H9 (cell line): Measurements from ENCODE around the gene TCF20. TPM values are rescaled to one million over a fixed set of nuclear protein-coding genes. Genes with fewer than 3 reads are reported as not detected.

Experiments
- DNase-seq: peaks from one replicate; pipeline ENCODE4 v3.0.0-alpha.2; 2017
- H2AFZ ChIP-seq: one replicate; pipeline ENCODE4 v1.6.1; 2013; ENCODE audit warnings: mild to moderate bottlenecking, low read length, control low read depth, moderate library complexity
- H2AK5ac ChIP-seq: 2 replicates; pipeline ENCODE4 v1.6.1; 2013; ENCODE audit warnings: low read length, control low read depth, mixed read lengths; ENCODE audit not compliant: insufficient read length
- H2BK120ac ChIP-seq: one replicate; pipeline ENCODE4 v1.6.1; 2013; ENCODE audit warnings: low read depth, mild to moderate bottlenecking, low read length, control low read depth, inconsistent platforms; ENCODE audit not compliant: poor library complexity, severe bottlenecking
- H2BK12ac ChIP-seq: 2 replicates; pipeline ENCODE4 v1.6.1; 2013; ENCODE audit warnings: low read length, control low read depth, mixed read lengths, low read depth; ENCODE audit not compliant: insufficient read length
- H2BK15ac ChIP-seq: 2 replicates; pipeline ENCODE4 v1.6.1; 2013; ENCODE audit warnings: low read depth, low read length, control low read depth
- H2BK20ac ChIP-seq: one replicate; pipeline ENCODE4 v1.6.1; 2013; ENCODE audit warnings: low read depth, mild to moderate bottlenecking, low read length, control low read depth, inconsistent platforms; ENCODE audit not compliant: poor library complexity, severe bottlenecking
- H2BK5ac ChIP-seq: 2 replicates; pipeline ENCODE4 v1.6.1; 2013; ENCODE audit warnings: low read length, control low read depth, mixed read lengths; ENCODE audit not compliant: insufficient read length
- H3K14ac ChIP-seq: 2 replicates; pipeline ENCODE4 v1.6.1; 2013; ENCODE audit warnings: low read length, control low read depth; ENCODE audit not compliant: insufficient read depth
- H3K18ac ChIP-seq: 2 replicates; pipeline ENCODE4 v1.6.1; 2013; ENCODE audit warnings: low read depth, mild to moderate bottlenecking, mixed read lengths, low read length, control low read depth; ENCODE audit not compliant: insufficient read length
- H3K23ac ChIP-seq: 2 replicates; pipeline ENCODE4 v1.6.1; 2013; ENCODE audit warnings: low read length, control low read depth, mixed read lengths, low read depth; ENCODE audit not compliant: insufficient read length
- H3K23me2 ChIP-seq: 2 replicates; pipeline ENCODE4 v1.6.1; 2013; ENCODE audit warnings: low read depth, mild to moderate bottlenecking, mixed read lengths, low read length, control low read depth; ENCODE audit not compliant: insufficient read length, poor library complexity, severe bottlenecking
- H3K27ac ChIP-seq: 2 replicates; pipeline ENCODE4 v1.5.1; 2013; ENCODE audit warnings: low read length, control low read depth, mixed read lengths, low read depth; ENCODE audit not compliant: insufficient read length
- H3K27me3 ChIP-seq: 2 replicates; pipeline ENCODE4 v1.6.1; 2013; ENCODE audit warnings: low read length, control low read depth, inconsistent platforms; ENCODE audit not compliant: insufficient read depth
- H3K4ac ChIP-seq: 2 replicates; pipeline ENCODE4 v1.6.1; 2013; ENCODE audit warnings: low read depth, mild to moderate bottlenecking, control low read depth, inconsistent platforms, low read length, moderate library complexity
- H3K4me1 ChIP-seq: 2 replicates; pipeline ENCODE4 v1.6.1; 2013; ENCODE audit warnings: low read length, control low read depth, inconsistent platforms; ENCODE audit not compliant: insufficient read depth
- H3K4me2 ChIP-seq: 2 replicates; pipeline ENCODE4 v1.6.1; 2013; ENCODE audit warnings: low read length, control low read depth, mixed read lengths; ENCODE audit not compliant: insufficient read length, insufficient read depth
- H3K56ac ChIP-seq: 2 replicates; pipeline ENCODE4 v1.6.1; 2013; ENCODE audit warnings: low read depth, mild to moderate bottlenecking, mixed read lengths, low read length, control low read depth; ENCODE audit not compliant: insufficient read length
- H3K79me1 ChIP-seq: 2 replicates; pipeline ENCODE4 v1.6.1; 2013; ENCODE audit warnings: low read depth, mild to moderate bottlenecking, moderate library complexity, low read length, control low read depth, inconsistent platforms; ENCODE audit not compliant: insufficient read depth, poor library complexity, severe bottlenecking
- H3K79me2 ChIP-seq: 2 replicates; pipeline ENCODE4 v1.6.1; 2013; ENCODE audit warnings: low read length, control low read depth, inconsistent platforms; ENCODE audit not compliant: insufficient read depth
- H3K9ac ChIP-seq: 2 replicates; pipeline ENCODE4 v1.6.1; 2013; ENCODE audit warnings: low read length, control low read depth, mixed read lengths; ENCODE audit not compliant: insufficient read length; ENCODE audit errors: extremely low read depth
- H3K9me3 ChIP-seq: one replicate; pipeline ENCODE4 v1.6.1; 2013; ENCODE audit warnings: low read depth, low read length, inconsistent platforms; ENCODE audit not compliant: control insufficient read depth
- H3T11ph ChIP-seq: one replicate; pipeline ENCODE4 v1.6.1; 2013; ENCODE audit warnings: mild to moderate bottlenecking, low read length, control low read depth, inconsistent platforms
- H4K20me1 ChIP-seq: one replicate; pipeline ENCODE4 v1.6.1; 2013; ENCODE audit not compliant: control insufficient read depth, insufficient read length, insufficient read depth
- H4K5ac ChIP-seq: 2 replicates; pipeline ENCODE4 v1.6.1; 2013; ENCODE audit warnings: low read depth, mild to moderate bottlenecking, mixed read lengths, low read length, control low read depth; ENCODE audit not compliant: insufficient read length
- H4K8ac ChIP-seq: replicated peaks from 2 replicates; pipeline ENCODE4 v1.6.1; 2013; ENCODE audit warnings: low read length, control low read depth, mixed read lengths, low read depth; ENCODE audit not compliant: insufficient read length
- H4K91ac ChIP-seq: 2 replicates; pipeline ENCODE4 v1.6.1; 2013; ENCODE audit warnings: low read depth, mild to moderate bottlenecking, moderate library complexity, mixed read lengths, low read length, control low read depth; ENCODE audit not compliant: insufficient read length
- H3K27ac Mint-ChIP-seq, 3 experiments: 2 replicates in 2 of 3; 3 replicates in 1 of 3; pipeline ENCODE4 v1.8.0; 2020 to 2021; ENCODE audit warnings: mixed read lengths in 3 of 3, mild to moderate bottlenecking in 1 of 3, moderate library complexity in 1 of 3
- H3K27me3 Mint-ChIP-seq: 2 replicates; pipeline ENCODE4 v1.8.0; 2021; ENCODE audit warnings: low read depth, mild to moderate bottlenecking, moderate library complexity, mixed read lengths
- H3K36me3 Mint-ChIP-seq, 3 experiments: 2 replicates in 2 of 3; 3 replicates in 1 of 3; pipeline ENCODE4 v1.8.0; 2020 to 2021; ENCODE audit warnings: low read depth in 3 of 3, mixed read lengths in 3 of 3; ENCODE audit not compliant: insufficient read depth in 1 of 3
- H3K4me1 Mint-ChIP-seq, 2 experiments: 2 replicates each; pipeline ENCODE4 v1.8.0; 2020; ENCODE audit warnings: mixed read lengths in 2 of 2
- H3K4me3 Mint-ChIP-seq, 2 experiments: 2 replicates in 1 of 2; 3 replicates in 1 of 2; pipeline ENCODE4 v1.8.0; 2020 to 2021; ENCODE audit warnings: mild to moderate bottlenecking in 2 of 2, mixed read lengths in 2 of 2, moderate library complexity in 1 of 2
- H3K9me3 Mint-ChIP-seq, 2 experiments: 2 replicates in 1 of 2; 3 replicates in 1 of 2; pipeline ENCODE4 v1.8.0; 2020; ENCODE audit warnings: mild to moderate bottlenecking in 2 of 2, mixed read lengths in 2 of 2, moderate library complexity in 1 of 2
- WGBS: extraction: QIAGEN DNeasy Blood & Tissue Kit; methylation state at CpG from one replicate; pipeline ENCODE4 v1.1.7; 2013; ENCODE audit warnings: missing lambda C conversion rate, low lambda C conversion rate, mixed read lengths; ENCODE audit not compliant: insufficient read length; ENCODE audit errors: extremely low coverage; 5-methylcytosine and 5-hydroxymethylcytosine counted together
- total RNA-seq: library from RNA; stranded (reverse); gene quantifications from 2 replicates; pipeline ENCODE4 v1.2.1, GENCODE V29; 2021
- TF ChIP-seq, protein P1 (sequence below): fragments of 200-600 bp; sonication (generic); conservative IDR thresholded peaks from 3 replicates; pipeline ENCODE4 v1.8.0; 2021; ENCODE audit warnings: antibody characterized with exemption, mild to moderate bottlenecking

Gene TCF20
- total RNA-seq, 1 experiment from 2014 or later = 75.6 TPM

- Histone ChIP-seq H3K9me3 (no peaks in the 10 kb centered on the region), H3K4ac (no peak overlapping the region), H2BK12ac (no peak overlapping the region), H2BK20ac (no peak overlapping the region), H4K5ac (no peak overlapping the region), H3K9ac (no peak overlapping the region), H3K23me2 (peaks cover 3% of the 10 kb centered on the region), H3K79me1 (no peaks in the 10 kb centered on the region), H3K79me2 (no peaks in the 10 kb centered on the region), H2BK15ac (no peak overlapping the region), H3K23ac (no peak overlapping the region), H3K56ac (no peak overlapping the region), H3K14ac (no peak overlapping the region), H4K91ac (no peak overlapping the region), H3K18ac (no peak overlapping the region), H3K4me2 (no peak overlapping the region), H3K27me3 (no peaks in the 10 kb centered on the region), H4K8ac (no peak overlapping the region), H3K27ac (no peak overlapping the region), H3K4me1 (peaks cover 7% of the 10 kb centered on the region; the same call in 1 of the 2 replicates), H2BK5ac (no peak overlapping the region), H2BK120ac (no peak overlapping the region), H4K20me1 (peaks cover 5% of the 10 kb centered on the region), H2AFZ (no peak overlapping the region), H2AK5ac (no peak overlapping the region), H3T11ph (no peak overlapping the region)
- H3K27me3 Mint-ChIP-seq = peaks cover 11% of the 10 kb centered on the region
- TF ChIP-seq, protein P1, sequence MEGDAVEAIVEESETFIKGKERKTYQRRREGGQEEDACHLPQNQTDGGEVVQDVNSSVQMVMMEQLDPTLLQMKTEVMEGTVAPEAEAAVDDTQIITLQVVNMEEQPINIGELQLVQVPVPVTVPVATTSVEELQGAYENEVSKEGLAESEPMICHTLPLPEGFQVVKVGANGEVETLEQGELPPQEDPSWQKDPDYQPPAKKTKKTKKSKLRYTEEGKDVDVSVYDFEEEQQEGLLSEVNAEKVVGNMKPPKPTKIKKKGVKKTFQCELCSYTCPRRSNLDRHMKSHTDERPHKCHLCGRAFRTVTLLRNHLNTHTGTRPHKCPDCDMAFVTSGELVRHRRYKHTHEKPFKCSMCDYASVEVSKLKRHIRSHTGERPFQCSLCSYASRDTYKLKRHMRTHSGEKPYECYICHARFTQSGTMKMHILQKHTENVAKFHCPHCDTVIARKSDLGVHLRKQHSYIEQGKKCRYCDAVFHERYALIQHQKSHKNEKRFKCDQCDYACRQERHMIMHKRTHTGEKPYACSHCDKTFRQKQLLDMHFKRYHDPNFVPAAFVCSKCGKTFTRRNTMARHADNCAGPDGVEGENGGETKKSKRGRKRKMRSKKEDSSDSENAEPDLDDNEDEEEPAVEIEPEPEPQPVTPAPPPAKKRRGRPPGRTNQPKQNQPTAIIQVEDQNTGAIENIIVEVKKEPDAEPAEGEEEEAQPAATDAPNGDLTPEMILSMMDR = no peak
- no peaks in the 10 kb centered on the region for H3K9me3 Mint-ChIP-seq
- no peak for DNase-seq
- no peak overlapping the region for H3K27ac Mint-ChIP-seq
- WGBS = no CpG with 5 or more reads among the region's 13 CpGs
- peaks cover 39 to 52% of the 10 kb centered on the region in 2 experiments for H3K4me1 Mint-ChIP-seq
- H3K4me3 Mint-ChIP-seq = no peak overlapping the region; a peak in 1 of 5 replicates
- H3K36me3 Mint-ChIP-seq = no peaks in the 10 kb centered on the region; a peak in 2 of 7 replicates
Measured at GRCh38 chr22:42317008-42317407, 46.6 kb upstream of the TCF20 start.
